Thoracic aorta (tissue), 2 donors: ENCODE measurements around the gene ATP9A. TPM values are rescaled to one million over a fixed set of nuclear protein-coding genes. Genes with fewer than 3 reads are reported as not detected.

Experiments
- ATAC-seq: fragments of 150-250 bp; one replicate; pipeline ENCODE4 v1.8.0; 2017; ENCODE audit warnings: low read depth; ENCODE audit not compliant: insufficient number of reproducible peaks, low FRiP score
- DNase-seq: peaks from one replicate; pipeline ENCODE4 v3.0.0-alpha.2; 2020; ENCODE audit warnings: low spot score
- H3K27ac ChIP-seq, 2 donors: fragments of 200-600 bp; sonication (generic); 1 replicate in 1 of 2; 2 replicates in 1 of 2; pipeline ENCODE4 v1.5.1; 2016; ENCODE audit warnings: mild to moderate bottlenecking in 2 of 2, moderate library complexity in 2 of 2
- H3K27me3 ChIP-seq: fragments of 200-600 bp; sonication (generic); replicated peaks from 2 replicates; pipeline ENCODE4 v1.6.0; 2016; ENCODE audit warnings: mild to moderate bottlenecking; ENCODE audit not compliant: insufficient read depth
- H3K36me3 ChIP-seq: fragments of 200-600 bp; sonication (generic); one replicate; pipeline ENCODE4 v1.5.1; 2016
- H3K4me1 ChIP-seq, 2 donors: fragments of 200-600 bp; sonication (generic); 1 replicate in 1 of 2; 2 replicates in 1 of 2; pipeline versions ENCODE4 v1.5.1 to v1.6.0; 2016; ENCODE audit warnings: low read depth in 2 of 2, mild to moderate bottlenecking in 1 of 2; ENCODE audit not compliant: control insufficient read depth in 1 of 2
- H3K4me3 ChIP-seq: fragments of 200-600 bp; sonication (generic); 2 replicates; pipeline ENCODE4 v1.5.1; 2016; ENCODE audit warnings: mild to moderate bottlenecking
- H3K9me3 ChIP-seq: fragments of 200-600 bp; sonication (generic); 2 replicates; pipeline ENCODE4 v1.5.1; 2016
- total RNA-seq, 2 donors: library from RNA; depleted of rRNA; stranded (reverse); fragments of >200 nt; gene quantifications; one replicate each; pipeline versions ENCODE4 v1.1.0 to v1.2.3, GENCODE V29; 2016
- TF ChIP-seq, protein P1 (sequence below): fragments of 200-600 bp; sonication (generic); IDR thresholded peaks from one replicate; pipeline ENCODE4 v1.5.1; 2019; ENCODE audit warnings: antibody characterized with exemption

ATP9A gene
- total RNA-seq, 2 donors from 2014 or later = 54.4 TPM

DNA sequence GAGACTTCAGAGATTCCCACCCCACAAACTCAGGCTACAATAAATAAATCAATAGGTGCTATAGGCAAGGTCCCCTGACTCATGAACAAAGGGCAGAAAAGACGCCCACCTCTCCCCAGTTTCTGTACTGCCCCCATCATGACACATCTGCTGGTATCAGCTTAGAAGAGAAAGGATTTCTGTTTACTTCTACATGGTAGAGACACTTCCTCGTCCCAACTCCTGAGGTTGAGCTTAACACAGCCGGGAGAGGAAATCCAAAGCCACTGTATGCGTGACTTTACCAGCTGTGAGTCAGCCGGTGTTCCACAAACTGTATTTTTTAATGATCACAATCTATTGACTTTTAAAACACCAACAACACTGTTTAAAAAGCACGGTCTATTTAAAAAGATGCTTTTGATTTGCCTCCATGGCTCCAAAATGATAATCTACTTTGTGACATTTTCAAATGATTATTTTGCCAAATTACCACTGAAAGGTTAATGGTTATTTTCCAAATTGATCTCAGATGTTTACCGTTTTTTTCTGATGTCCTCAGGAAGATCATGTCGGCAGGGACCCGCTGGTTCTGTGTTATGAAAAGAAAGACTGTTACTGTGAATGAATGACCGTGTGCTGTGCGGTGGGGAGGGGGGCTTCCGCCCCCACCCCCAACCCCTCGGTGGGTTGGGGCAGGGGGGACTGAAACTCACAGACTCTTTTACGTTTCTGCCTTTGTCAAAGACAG is 72.5 kb downstream of the ATP9A start:
- ATAC-seq (no peak), DNase-seq (no peak)
- TF ChIP-seq, protein P1, sequence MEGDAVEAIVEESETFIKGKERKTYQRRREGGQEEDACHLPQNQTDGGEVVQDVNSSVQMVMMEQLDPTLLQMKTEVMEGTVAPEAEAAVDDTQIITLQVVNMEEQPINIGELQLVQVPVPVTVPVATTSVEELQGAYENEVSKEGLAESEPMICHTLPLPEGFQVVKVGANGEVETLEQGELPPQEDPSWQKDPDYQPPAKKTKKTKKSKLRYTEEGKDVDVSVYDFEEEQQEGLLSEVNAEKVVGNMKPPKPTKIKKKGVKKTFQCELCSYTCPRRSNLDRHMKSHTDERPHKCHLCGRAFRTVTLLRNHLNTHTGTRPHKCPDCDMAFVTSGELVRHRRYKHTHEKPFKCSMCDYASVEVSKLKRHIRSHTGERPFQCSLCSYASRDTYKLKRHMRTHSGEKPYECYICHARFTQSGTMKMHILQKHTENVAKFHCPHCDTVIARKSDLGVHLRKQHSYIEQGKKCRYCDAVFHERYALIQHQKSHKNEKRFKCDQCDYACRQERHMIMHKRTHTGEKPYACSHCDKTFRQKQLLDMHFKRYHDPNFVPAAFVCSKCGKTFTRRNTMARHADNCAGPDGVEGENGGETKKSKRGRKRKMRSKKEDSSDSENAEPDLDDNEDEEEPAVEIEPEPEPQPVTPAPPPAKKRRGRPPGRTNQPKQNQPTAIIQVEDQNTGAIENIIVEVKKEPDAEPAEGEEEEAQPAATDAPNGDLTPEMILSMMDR = no peak
- peaks cover 13 to 34% of the 10 kb centered on the region in 2 donors for H3K4me1 ChIP-seq
- H3K4me3 ChIP-seq = no peak overlapping the region
- no peaks in the 10 kb centered on the region for H3K9me3 ChIP-seq
- H3K27me3 ChIP-seq = no peaks in the 10 kb centered on the region
- H3K27ac ChIP-seq = no peak overlapping the region
- peaks cover 10% of the 10 kb centered on the region for H3K36me3 ChIP-seq

DNA sequence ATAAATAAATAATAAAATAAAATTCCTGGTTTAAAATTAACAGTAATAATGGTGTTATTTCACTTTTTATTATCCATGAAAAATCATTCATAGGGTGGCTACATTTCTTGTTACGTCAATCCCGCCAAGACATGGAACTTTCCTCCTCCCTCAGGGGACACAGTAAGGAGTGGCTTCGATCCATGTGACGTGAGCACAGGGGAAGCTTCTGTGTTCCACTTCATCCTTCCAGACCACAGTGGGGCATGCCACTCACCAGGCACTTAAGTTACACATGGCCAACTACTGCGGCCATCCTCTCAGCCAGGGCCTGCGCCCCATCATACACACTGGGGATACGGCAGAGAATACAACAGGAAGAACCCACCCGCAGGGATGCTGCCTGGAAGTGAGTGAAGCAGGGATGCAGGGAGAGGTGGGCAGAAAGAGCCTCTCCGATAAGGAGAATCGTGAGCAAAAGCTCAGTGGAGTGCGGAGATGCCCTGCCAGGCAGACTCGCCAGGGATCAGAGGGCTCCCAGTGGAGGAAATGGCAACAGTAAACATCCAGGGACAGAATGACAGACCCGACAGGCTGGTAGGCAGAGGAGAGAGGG is 75.3 kb downstream of the ATP9A start:
- DNase-seq = no peak
- TF ChIP-seq, protein P1 = no peak
- Histone ChIP-seq H3K4me3 (no peak overlapping the region), H3K27ac (no peak overlapping the region), H3K4me1 (peaks cover 13 to 26% of the 10 kb centered on the region in 2 donors), H3K27me3 (no peaks in the 10 kb centered on the region), H3K36me3 (peaks cover 20% of the 10 kb centered on the region), H3K9me3 (no peaks in the 10 kb centered on the region)
- ATAC-seq = no peak

DNA sequence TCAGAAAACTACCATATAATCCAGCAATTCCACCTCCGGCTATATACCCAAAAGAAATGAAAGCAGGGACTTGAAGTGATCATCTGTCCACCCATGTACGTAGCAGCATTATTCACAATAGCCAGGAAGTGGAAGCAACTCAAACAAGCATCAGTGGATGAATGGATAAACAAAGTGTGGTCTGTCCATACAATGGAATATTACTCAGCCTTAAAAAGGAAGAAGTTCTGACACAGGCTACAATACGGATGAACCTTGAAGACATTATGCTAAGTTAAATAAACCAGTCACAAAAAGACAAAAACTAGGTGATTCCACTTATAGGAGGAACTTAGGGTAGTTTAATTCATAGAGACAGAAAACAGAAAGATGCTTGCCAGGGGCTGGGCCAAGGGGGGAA is 76.5 kb downstream of the ATP9A start:
- ATAC-seq = no peak
- H3K27ac ChIP-seq = no peak overlapping the region
- H3K36me3 ChIP-seq = peaks cover 24% of the 10 kb centered on the region
- H3K9me3 ChIP-seq = no peaks in the 10 kb centered on the region
- DNase-seq = no peak
- H3K4me3 ChIP-seq = no peak overlapping the region
- TF ChIP-seq, protein P1 = no peak
- peaks cover 11 to 14% of the 10 kb centered on the region in 2 donors for H3K4me1 ChIP-seq
- no peaks in the 10 kb centered on the region for H3K27me3 ChIP-seq

DNA sequence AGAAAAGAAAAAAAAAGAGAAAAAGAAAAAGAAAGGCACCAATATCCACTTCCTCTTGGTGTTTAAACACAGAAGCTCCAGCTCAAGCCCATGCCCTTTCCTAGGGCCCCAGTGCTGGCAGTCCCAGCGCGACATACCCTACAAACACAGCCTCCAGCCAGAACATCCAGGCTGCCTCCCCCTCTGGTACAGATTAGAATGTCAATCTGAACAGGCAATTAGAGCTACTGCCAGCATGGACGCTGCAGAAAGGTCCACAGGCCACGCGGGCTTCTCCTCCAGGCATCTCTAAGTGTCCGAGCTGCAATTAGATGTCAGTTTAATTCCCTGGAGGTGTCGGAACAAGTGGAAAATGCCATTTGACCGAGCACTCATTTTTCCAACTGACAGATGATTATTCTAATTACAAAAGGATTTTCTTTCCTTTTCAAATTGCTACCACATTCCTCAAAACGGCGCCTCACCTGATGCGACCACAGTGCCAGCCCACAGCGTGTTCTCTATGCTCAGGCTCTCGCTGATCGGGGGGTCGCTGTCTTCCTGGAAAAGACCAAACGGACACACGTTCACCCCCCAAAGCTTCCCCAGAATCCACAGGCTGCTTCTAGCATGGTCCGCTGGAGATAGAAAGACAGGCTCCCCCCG is 79.5 kb downstream of the ATP9A start:
- H3K4me3 ChIP-seq = no peak overlapping the region
- ATAC-seq (no peak), DNase-seq (no peak)
- no peaks in the 10 kb centered on the region for H3K9me3 ChIP-seq
- TF ChIP-seq, protein P1 = no peak
- H3K27ac ChIP-seq = no peak overlapping the region
- H3K27me3 ChIP-seq = no peaks in the 10 kb centered on the region
- H3K36me3 ChIP-seq = peaks cover 21% of the 10 kb centered on the region
- H3K4me1 ChIP-seq = no peaks in the 10 kb centered on the region

DNA sequence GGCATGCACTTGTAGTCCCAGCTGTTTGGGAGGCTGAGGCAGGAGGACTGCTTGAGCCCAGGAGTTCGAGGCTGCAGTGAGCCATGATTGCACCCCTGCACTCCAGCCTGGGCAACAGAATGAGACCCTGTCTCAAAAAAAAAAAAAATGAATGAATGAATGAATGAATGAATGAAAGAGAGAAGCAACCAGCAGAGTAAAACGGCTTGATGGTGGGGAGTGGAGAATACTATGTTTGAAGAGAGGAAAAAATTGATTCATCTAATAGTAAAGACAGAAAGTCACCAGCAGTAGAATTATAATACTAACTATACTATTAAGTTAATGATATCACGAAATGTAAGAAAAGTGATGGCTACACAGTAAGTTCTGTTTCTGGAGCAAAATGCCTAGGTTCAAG is 80.6 kb downstream of the ATP9A start:
- H3K27ac ChIP-seq = no peak overlapping the region
- peaks cover 14% of the 10 kb centered on the region for H3K36me3 ChIP-seq
- no peak for DNase-seq
- H3K4me3 ChIP-seq = no peak overlapping the region
- TF ChIP-seq, protein P1 = no peak
- no peak for ATAC-seq
- H3K27me3 ChIP-seq = no peaks in the 10 kb centered on the region
- H3K9me3 ChIP-seq = no peaks in the 10 kb centered on the region
- H3K4me1 ChIP-seq = no peaks in the 10 kb centered on the region
